GM21825 (cell line): ENCODE data around the gene TBK1.

Experiments
- ATAC-seq: cut with Tn5 transposase; IDR thresholded peaks from one replicate; pipeline ENCODE4 v1.9.1; 2021; ENCODE audit warnings: mild to moderate bottlenecking, moderate library complexity; ENCODE audit not compliant: unreplicated experiment

TBK1 gene

GRCh38 chr12:64450711-64451486, 1.0 kb upstream of the TBK1 start:
- ATAC-seq: no peak

GRCh38 chr12:64452559-64453329, 824 bp downstream of the TBK1 start:
- ATAC-seq: no peak

GRCh38 chr12:64455506-64455905, 3.6 kb downstream of the TBK1 start:
- ATAC-seq: no peak

DNA sequence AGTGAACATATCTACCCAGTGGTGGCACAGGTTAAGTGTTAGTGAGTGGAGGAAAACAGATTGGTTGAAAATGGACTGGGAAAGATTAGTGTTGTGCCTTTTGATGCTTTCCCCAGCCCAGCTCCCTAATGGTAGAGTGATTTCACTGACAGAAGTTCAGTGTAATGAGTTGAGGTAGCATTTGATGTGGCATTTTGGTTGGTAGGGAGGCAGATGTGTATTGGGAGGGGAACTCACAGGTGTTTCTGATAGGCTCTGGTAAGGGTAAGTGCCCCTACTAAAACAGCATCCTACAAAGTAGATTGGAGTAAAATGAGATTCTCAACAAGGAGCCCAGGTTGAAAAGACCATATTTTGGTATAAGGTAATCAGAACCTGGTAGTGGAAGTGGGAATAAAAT, 4.2 kb downstream of the TBK1 start:
- no peak for ATAC-seq

GRCh38 chr12:64457032-64457431, 5.1 kb downstream of the TBK1 start:
- ATAC-seq: no peak

GRCh38 chr12:64457466-64457865, 5.5 kb downstream of the TBK1 start:
- ATAC-seq: no peak

DNA sequence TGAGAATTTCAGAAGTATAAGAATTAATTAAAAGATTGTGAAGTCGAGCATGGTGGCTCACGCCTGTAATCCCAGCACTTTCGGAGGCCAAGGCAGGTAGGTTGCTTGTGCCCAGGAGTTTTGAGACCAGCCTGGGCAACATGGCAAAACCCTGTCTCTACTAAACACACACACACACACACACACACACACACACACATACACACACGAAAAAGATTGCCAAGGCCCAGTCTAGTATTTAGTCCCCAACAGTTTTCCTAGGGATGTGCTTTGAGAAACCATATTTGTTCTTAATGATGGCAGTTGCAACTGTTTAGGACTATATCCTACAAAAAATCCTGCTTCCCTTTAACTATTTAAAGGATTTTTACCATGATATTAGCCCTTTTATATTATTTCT, 6.0 kb downstream of the TBK1 start:
- no peak for ATAC-seq

DNA sequence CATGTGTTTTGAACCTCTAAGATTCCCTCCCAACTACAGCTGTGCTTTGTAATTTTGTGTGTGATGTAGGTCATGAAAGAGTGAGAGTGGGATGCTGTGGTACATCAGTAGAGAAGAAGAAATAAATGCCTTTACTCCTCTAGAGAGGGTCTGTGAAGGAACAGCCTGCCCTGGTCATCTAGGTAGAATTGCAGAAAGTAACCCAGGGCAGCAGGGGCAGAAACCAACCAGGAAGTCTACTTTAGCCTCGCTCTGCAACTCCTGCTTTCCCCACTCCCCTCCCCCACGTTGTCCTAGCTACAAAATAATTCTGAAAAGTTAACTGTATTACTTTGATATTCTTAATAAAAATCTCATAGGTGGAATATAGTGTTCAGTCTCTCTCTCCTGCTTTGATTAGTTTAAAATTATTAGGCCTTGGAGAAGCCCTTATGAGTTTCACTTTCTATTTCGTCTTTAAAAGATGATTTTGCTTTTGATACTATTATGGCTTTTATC, 7.5 kb downstream of the TBK1 start:
- ATAC-seq: peak; percentile 59

DNA sequence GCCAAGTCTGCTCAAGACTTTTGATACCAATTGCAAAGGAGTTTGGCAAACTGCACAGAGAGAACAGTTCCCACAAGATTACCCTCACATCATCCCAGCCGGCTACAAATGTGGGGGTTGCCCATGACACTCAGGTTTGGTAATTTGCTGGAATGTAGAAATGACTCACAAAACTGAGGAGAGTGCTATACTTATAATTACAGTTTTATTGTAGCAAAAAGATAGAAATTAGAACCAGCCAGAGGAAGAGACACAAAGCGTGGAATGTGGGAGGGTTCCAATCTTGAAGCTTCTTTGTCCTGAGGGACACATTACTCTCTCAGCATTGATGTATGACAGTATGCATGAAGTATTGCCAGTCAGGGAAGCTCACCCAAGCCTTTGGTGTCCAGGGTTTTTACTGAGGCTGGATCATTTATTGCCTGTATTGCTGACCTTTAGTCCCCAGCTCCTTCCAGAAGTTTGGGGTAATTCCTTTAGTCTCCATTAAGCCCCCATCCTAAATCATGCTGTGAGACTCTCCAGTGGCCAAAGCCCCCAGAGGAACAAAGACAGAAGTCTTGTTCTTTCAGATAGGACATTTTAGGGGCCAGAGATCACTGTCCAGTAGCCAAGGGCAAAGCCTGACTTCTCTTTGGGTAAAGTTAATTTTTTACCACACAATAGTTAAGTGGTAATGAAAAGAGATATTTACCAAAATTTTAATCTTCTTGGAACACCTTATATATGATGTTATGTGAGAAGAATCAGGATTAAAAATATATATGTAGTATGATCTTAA, 9.9 kb downstream of the TBK1 start:
- ATAC-seq: no peak

GRCh38 chr12:64466178-64466577, 14.3 kb downstream of the TBK1 start:
- no peak for ATAC-seq

DNA sequence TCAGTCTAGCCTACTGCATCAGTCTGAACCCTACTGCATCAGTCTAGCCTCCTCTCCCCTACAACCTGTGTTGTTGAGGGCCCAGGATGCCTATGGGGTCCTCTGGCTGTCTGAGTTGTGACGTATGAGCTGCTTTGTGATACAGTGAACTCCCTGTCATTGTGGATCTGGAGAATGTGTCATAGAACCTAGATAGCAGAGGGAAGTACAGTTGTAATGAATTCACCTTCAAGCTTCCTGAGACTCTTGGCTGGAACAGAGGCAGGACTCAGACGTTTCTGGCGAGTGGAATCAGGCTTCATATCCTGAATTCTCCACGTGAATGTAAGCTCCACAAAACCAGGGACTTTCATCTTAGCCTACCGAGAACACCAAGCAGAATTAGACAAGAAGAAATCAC, 17.0 kb downstream of the TBK1 start:
- ATAC-seq: no peak

GRCh38 chr12:64469455-64470142, 17.7 kb downstream of the TBK1 start:
- no peak for ATAC-seq

- no peak for ATAC-seq
Observed at GRCh38 chr12:64470495-64470894, 18.6 kb downstream of the TBK1 start.

GRCh38 chr12:64473176-64473575, 21.3 kb downstream of the TBK1 start:
- no peak for ATAC-seq

- no peak for ATAC-seq
Observed at GRCh38 chr12:64475518-64475917, 23.6 kb downstream of the TBK1 start.

GRCh38 chr12:64476844-64477243, 24.9 kb downstream of the TBK1 start:
- ATAC-seq: no peak

- ATAC-seq: no peak
Observed at GRCh38 chr12:64478661-64479060, 26.7 kb downstream of the TBK1 start.

DNA sequence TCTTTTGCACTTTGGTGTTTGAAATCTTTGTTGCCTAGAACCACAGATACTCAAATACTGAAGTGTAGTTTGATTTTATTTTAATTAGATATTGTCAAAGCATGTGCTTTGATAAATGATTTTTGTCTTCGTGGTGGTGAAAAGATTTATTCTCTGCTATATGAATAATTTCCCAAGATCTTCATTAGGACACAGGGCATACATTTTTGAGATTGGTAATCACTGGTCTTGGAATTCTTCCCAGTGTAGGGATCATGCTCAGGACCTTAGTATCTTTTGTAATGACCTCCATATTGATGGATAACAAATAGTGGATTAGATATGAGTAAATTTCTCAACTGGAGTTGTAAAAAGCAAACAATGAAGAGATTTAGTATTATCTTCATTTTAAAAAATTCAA, 28.2 kb downstream of the TBK1 start:
- no peak for ATAC-seq

GRCh38 chr12:64486657-64487056, 34.7 kb downstream of the TBK1 start:
- ATAC-seq: no peak

DNA sequence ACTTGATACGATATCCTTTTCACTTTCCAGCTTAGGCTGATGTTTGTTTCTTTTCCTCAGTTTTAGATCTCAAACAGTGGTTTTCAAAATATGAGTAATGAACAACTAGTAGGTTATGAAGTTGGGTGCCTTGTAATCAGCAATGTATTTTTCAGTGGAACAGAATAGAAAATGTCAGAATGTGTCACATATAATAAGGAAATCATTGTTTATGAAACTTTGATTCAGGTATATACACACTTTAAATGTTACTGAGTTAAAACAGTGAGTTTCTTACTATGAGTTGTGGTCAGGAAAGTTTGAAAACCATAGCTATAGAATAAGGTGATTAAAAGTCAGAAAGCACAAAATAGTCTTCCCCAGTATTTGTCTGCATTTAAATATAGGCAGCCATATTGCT, 39.8 kb downstream of the TBK1 start:
- no peak for ATAC-seq

- ATAC-seq: no peak
Observed at GRCh38 chr12:64493513-64493912, 41.6 kb downstream of the TBK1 start.
